Measurements from ENCODE around the gene MYL6. TPM values are rescaled to one million over a fixed set of nuclear protein-coding genes. Genes with fewer than 3 reads are reported as not detected.

The MYL6 gene
- polyA plus RNA-seq, 1 experiment = 5,667 TPM

GRCh38 chr12:56205445-56205844, 47.3 kb downstream of the MYL6 start:
- CTCF ChIA-PET = interaction anchor here (0.5 to 5.4 kb wide), 6 partner anchors 7 to 63 kb away, joined by 3 to 26 read pairs (median 12); partner anchors contain the start of genes RNF41 and SMARCC2
- POLR2A ChIA-PET = interaction anchor here (0.6 kb wide), 1 partner anchor 8 kb away, joined by 5 read pairs; no protein-coding TSS in a partner anchor
- Histone ChIP-seq H3K4me3 (ENCODE audit: low read depth, low read length) (no peak overlapping the region), H3K27me3 (ENCODE audit: control insufficient read depth, insufficient read depth, low read length) (no peaks in the 10 kb centered on the region), H3K36me3 (ENCODE audit: control insufficient read depth, insufficient read depth, low read length) (peaks cover 35% of the 10 kb centered on the region)
- DNase-seq (ENCODE audit: low read depth) = no peak
- no peak for TF ChIP-seq CTCF (IDR thresholded peaks at IDR 0.05; ENCODE audit: insufficient read depth, low read depth, low read length)

DNA sequence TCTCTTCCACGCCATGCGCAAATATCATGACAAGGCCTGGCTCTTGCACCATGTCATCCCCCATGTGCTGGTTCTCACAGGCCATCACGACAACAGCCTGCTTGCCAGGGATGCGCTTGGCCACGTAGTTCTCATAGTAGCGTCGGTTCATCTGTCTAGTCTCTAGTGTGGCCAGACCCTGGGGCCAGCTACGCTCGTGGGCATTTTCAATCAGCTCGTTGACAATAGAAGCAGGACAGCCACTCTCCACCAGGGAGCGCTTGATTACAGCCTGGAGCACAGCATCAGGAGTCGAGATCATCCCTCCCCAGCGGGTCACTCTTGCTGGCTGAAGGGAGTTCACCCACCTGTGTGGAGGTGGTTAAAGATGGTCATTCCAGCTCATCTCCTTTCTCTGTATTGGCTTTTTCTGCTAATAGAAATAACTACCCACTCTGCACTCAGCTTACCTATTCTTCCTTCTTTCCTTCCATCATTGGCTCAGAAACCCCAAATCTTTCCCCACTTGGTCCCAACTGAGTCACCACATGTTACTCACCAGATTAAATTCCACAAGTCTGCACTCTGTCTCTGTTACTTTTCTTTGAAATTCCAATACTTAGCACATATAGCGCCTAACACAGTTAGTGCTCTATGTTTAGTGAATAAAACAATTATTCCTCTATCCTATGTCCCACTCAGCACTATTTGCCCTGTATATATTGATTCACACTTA, 48.5 kb downstream of the MYL6 start:
- ChIA-PET POLR2A (no interaction called here), CTCF (interaction anchor here (0.6 to 5.4 kb wide), 10 partner anchors 8 to 258 kb away, joined by 4 to 35 read pairs (median 8); partner anchors contain the start of genes ANKRD52, RNF41, SMARCC2 and ZC3H10)
- no peak for DNase-seq (ENCODE audit: low read depth)
- Histone ChIP-seq H3K36me3 (ENCODE audit: control insufficient read depth, insufficient read depth, low read length) (peaks cover 39% of the 10 kb centered on the region), H3K4me3 (ENCODE audit: low read depth, low read length) (no peak overlapping the region), H3K27me3 (ENCODE audit: control insufficient read depth, insufficient read depth, low read length) (no peaks in the 10 kb centered on the region)
- TF ChIP-seq CTCF (IDR thresholded peaks at IDR 0.05; ENCODE audit: insufficient read depth, low read depth, low read length) = peak; percentile 64

GRCh38 chr12:56208006-56208405, 49.8 kb downstream of the MYL6 start:
- no peak for TF ChIP-seq CTCF (IDR thresholded peaks at IDR 0.05; ENCODE audit: insufficient read depth, low read depth, low read length)
- H3K4me3 ChIP-seq (ENCODE audit: low read depth, low read length) = no peak overlapping the region
- ChIA-PET POLR2A (no interaction called here), CTCF (interaction anchor here (1.0 to 5.4 kb wide), 9 partner anchors 8 to 93 kb away, joined by 3 to 35 read pairs (median 6); partner anchors contain the start of genes ANKRD52, RNF41 and SMARCC2)
- peaks cover 48% of the 10 kb centered on the region for H3K36me3 ChIP-seq (ENCODE audit: control insufficient read depth, insufficient read depth, low read length)
- H3K27me3 ChIP-seq (ENCODE audit: control insufficient read depth, insufficient read depth, low read length) = no peaks in the 10 kb centered on the region
- DNase-seq (ENCODE audit: low read depth) = no peak

Other genes with a start within 250 kb of the MYL6 start
- gene PYM1, start 230.5 kb upstream of the MYL6 start, polyA plus RNA-seq (2011; rRNA removed) = 37.1 and 37.8 TPM in 2 replicates
- 53.0 and 56.2 TPM in 2 replicates for gene DGKA, start 227.2 kb upstream of the MYL6 start, polyA plus RNA-seq (2011; rRNA removed)
- 1.2 and 1.8 TPM in 2 replicates for gene PMEL, start 192.3 kb upstream of the MYL6 start, polyA plus RNA-seq (2011; rRNA removed)
- gene CDK2, start 191.5 kb upstream of the MYL6 start, polyA plus RNA-seq (2011; rRNA removed) = 56.6 and 75.2 TPM in 2 replicates
- 117 and 130 TPM in 2 replicates for gene RAB5B, start 184.3 kb upstream of the MYL6 start, polyA plus RNA-seq (2011; rRNA removed)
- 14.4 and 22.3 TPM in 2 replicates for gene SUOX, start 161.1 kb upstream of the MYL6 start, polyA plus RNA-seq (2011; rRNA removed)
- 1.9 and 2.9 TPM in 2 replicates for gene IKZF4, start 137.3 kb upstream of the MYL6 start, polyA plus RNA-seq (2011; rRNA removed)
- gene RPS26, start 116.4 kb upstream of the MYL6 start, polyA plus RNA-seq (2011; rRNA removed) = 635 and 868 TPM in 2 replicates
- gene ERBB3, start 78.2 kb upstream of the MYL6 start, polyA plus RNA-seq (2011; rRNA removed) = 4.7 and 6.0 TPM in 2 replicates
- gene PA2G4, start 53.8 kb upstream of the MYL6 start, polyA plus RNA-seq (2011; rRNA removed) = 134 and 215 TPM in 2 replicates
- 5,645 and 7,867 TPM in 2 replicates for gene RPL41, start 41.7 kb upstream of the MYL6 start, polyA plus RNA-seq (2011; rRNA removed)
- gene ZC3H10, start 40.1 kb upstream of the MYL6 start, polyA plus RNA-seq (2011; rRNA removed) = 1.4 and 1.6 TPM in 2 replicates
- gene ESYT1, start 30.1 kb upstream of the MYL6 start, polyA plus RNA-seq (2011; rRNA removed) = 180 and 264 TPM in 2 replicates
- gene MYL6B, start 5.8 kb upstream of the MYL6 start, polyA plus RNA-seq (2011; rRNA removed) = 74.1 and 75.4 TPM in 2 replicates
- gene SMARCC2, start 31.1 kb downstream of the MYL6 start, polyA plus RNA-seq (2011; rRNA removed) = 60.7 and 72.6 TPM in 2 replicates
- gene RNF41, start 63.6 kb downstream of the MYL6 start, polyA plus RNA-seq (2011; rRNA removed) = 212 and 338 TPM in 2 replicates
- 47.5 and 52.0 TPM in 2 replicates for gene NABP2, start 66.0 kb downstream of the MYL6 start, polyA plus RNA-seq (2011; rRNA removed)
- gene SLC39A5, start 71.7 kb downstream of the MYL6 start, polyA plus RNA-seq (2011; rRNA removed) = not detected in 2 replicates
- 21.0 and 26.8 TPM in 2 replicates for gene ANKRD52, start 100.0 kb downstream of the MYL6 start, polyA plus RNA-seq (2011; rRNA removed)
- gene COQ10A, start 108.6 kb downstream of the MYL6 start, polyA plus RNA-seq (2011; rRNA removed) = 13.7 and 14.1 TPM in 2 replicates
- 117 and 150 TPM in 2 replicates for gene CS, start 142.0 kb downstream of the MYL6 start, polyA plus RNA-seq (2011; rRNA removed)
- 179 and 239 TPM in 2 replicates for gene CNPY2, start 157.6 kb downstream of the MYL6 start, polyA plus RNA-seq (2011; rRNA removed)
- 27.2 and 32.3 TPM in 2 replicates for gene PAN2, start 175.6 kb downstream of the MYL6 start, polyA plus RNA-seq (2011; rRNA removed)
- 0.12 TPM in 1 of 2 replicates, not detected in the other for gene IL23A, start 180.5 kb downstream of the MYL6 start, polyA plus RNA-seq (2011; rRNA removed)
- gene STAT2, start 201.7 kb downstream of the MYL6 start, polyA plus RNA-seq (2011; rRNA removed) = 154 TPM in 2 replicates
- gene APOF, start 204.5 kb downstream of the MYL6 start, polyA plus RNA-seq (2011; rRNA removed) = not detected in 2 replicates

All from BJ (cell line).